H1 (cell line): ENCODE results near the gene ITPR1. TPM values are rescaled to one million over a fixed set of nuclear protein-coding genes. Genes with fewer than 3 reads are reported as not detected.

Experiments used
- CTCF ChIA-PET: fragments of 300-600 bp; sonication (Branson Sonifier 250); formaldehyde crosslinking; loops from one replicate; lab custom pipeline; 2021; ENCODE audit not compliant: partially characterized antibody; lab: Charles Lee
- POLR2A ChIA-PET: fragments of 300-600 bp; sonication (Branson Sonifier 250); formaldehyde crosslinking; loops from one replicate; lab custom pipeline; 2021; ENCODE audit warnings: inconsistent platforms; ENCODE audit not compliant: partially characterized antibody; lab: Charles Lee
- DNase-seq, 2 experiments: peaks; one replicate each; pipeline versions ENCODE4 v3.0.0 to v3.0.0-alpha.2; 2010 to 2022; ENCODE audit warnings: low spot score in 2 of 2, low read depth in 1 of 2, mixed read lengths in 1 of 2
- FAIRE-seq: peaks from 2 replicates; lab custom pipeline; 2011; peaks lifted over from hg19 to GRCh38; lab: Jason Lieb, UNC
- H2AFZ ChIP-seq: 2 replicates; pipeline ENCODE4 v1.8.1; 2012; ENCODE audit warnings: low read length, inconsistent platforms
- H2AK5ac ChIP-seq: 2 replicates; pipeline ENCODE4 v1.6.1; 2013; ENCODE audit warnings: low read depth, low read length
- H2BK120ac ChIP-seq: replicated peaks from 2 replicates; pipeline ENCODE3; 2013; ENCODE audit warnings: low read depth, low read length, inconsistent platforms
- H2BK12ac ChIP-seq: 2 replicates; pipeline ENCODE4 v1.6.1; 2013; ENCODE audit warnings: low read depth, low read length
- H2BK15ac ChIP-seq: 2 replicates; pipeline ENCODE4 v1.6.1; 2013; ENCODE audit warnings: low read length
- H2BK20ac ChIP-seq: 2 replicates; pipeline ENCODE4 v1.6.1; 2013; ENCODE audit warnings: low read length
- H2BK5ac ChIP-seq: 2 replicates; pipeline ENCODE4 v1.6.1; 2013; ENCODE audit warnings: low read depth, low read length
- H3K14ac ChIP-seq: 2 replicates; pipeline ENCODE4 v1.6.1; 2013; ENCODE audit warnings: inconsistent platforms; ENCODE audit not compliant: insufficient read length
- H3K18ac ChIP-seq: 2 replicates; pipeline ENCODE4 v1.6.1; 2013; ENCODE audit warnings: low read length; ENCODE audit errors: extremely low read depth
- H3K23ac ChIP-seq: 2 replicates; pipeline ENCODE4 v1.6.1; 2013; ENCODE audit warnings: inconsistent platforms; ENCODE audit not compliant: insufficient read length
- H3K23me2 ChIP-seq: 2 replicates; pipeline ENCODE4 v1.6.1; 2013; ENCODE audit warnings: low read depth, low read length
- H3K27ac ChIP-seq: 2 replicates; pipeline ENCODE4 v1.6.1; 2011; ENCODE audit warnings: low read depth, low read length, inconsistent platforms
- H3K27me3 ChIP-seq, 4 experiments: replicated peaks in 1 of 4; 1 replicate in 1 of 4; 2 replicates in 3 of 4; pipeline versions ENCODE4 v1.6.1 to v1.8.1; 2011 to 2013; ENCODE audit warnings: low read length in 3 of 4, mild to moderate bottlenecking in 3 of 4, inconsistent platforms in 2 of 4, mixed read lengths in 2 of 4, moderate library complexity in 1 of 4; ENCODE audit not compliant: control insufficient read depth in 3 of 4, insufficient read depth in 3 of 4; ENCODE audit errors: extremely low read depth in 1 of 4
- H3K36me3 ChIP-seq, 4 experiments: 2 replicates each; pipeline versions ENCODE4 v1.6.1 to v1.8.1; 2011 to 2013; ENCODE audit warnings: mild to moderate bottlenecking in 4 of 4, low read length in 3 of 4, moderate library complexity in 2 of 4, control low read depth in 1 of 4, inconsistent platforms in 1 of 4; ENCODE audit not compliant: insufficient read depth in 4 of 4, control insufficient read depth in 2 of 4
- H3K4ac ChIP-seq: replicated peaks from 2 replicates; pipeline ENCODE3; 2013; ENCODE audit warnings: low read length, low read depth, mixed read lengths, inconsistent platforms; ENCODE audit not compliant: insufficient read length
- H3K4me1 ChIP-seq, 4 experiments: replicated peaks in 1 of 4; 1 replicate in 1 of 4; 2 replicates in 3 of 4; pipeline versions ENCODE4 v1.6.1 to v1.8.1; 2011 to 2013; ENCODE audit warnings: low read length in 3 of 4, inconsistent platforms in 2 of 4, mixed read lengths in 1 of 4; ENCODE audit not compliant: insufficient read depth in 4 of 4, control insufficient read depth in 3 of 4
- H3K4me2 ChIP-seq, 2 experiments: 2 replicates each; pipeline versions ENCODE4 v1.6.1 to v1.8.1; 2011 to 2013; ENCODE audit warnings: low read depth in 2 of 2, low read length in 2 of 2, control low read depth in 1 of 2, inconsistent platforms in 1 of 2, mild to moderate bottlenecking in 1 of 2; ENCODE audit not compliant: insufficient read depth in 1 of 2
- H3K4me3 ChIP-seq, 4 experiments: fragments of 200-600, 300-600 bp in 1 of 4; sonication (generic), shearing (Covaris generic), sonication (Bioruptor Twin) in 1 of 4; 2 replicates each; pipeline versions ENCODE4 v1.5.1 to v1.8.1; 2011 to 2016; ENCODE audit warnings: low read length in 4 of 4, low read depth in 3 of 4, control low read depth in 2 of 4, inconsistent platforms in 2 of 4, mild to moderate bottlenecking in 2 of 4, mixed read lengths in 1 of 4, moderate library complexity in 1 of 4; ENCODE audit not compliant: insufficient read depth in 2 of 4; ENCODE audit errors: extremely low read depth in 1 of 4
- H3K56ac ChIP-seq: replicated peaks from 2 replicates; pipeline ENCODE3; 2013; ENCODE audit warnings: low read depth, mild to moderate bottlenecking, mixed read lengths, low read length, inconsistent platforms; ENCODE audit not compliant: insufficient read length
- H3K79me1 ChIP-seq: 2 replicates; pipeline ENCODE4 v1.6.1; 2013; ENCODE audit warnings: low read depth, low read length, control low read depth
- H3K79me2 ChIP-seq, 2 experiments: 2 replicates each; pipeline versions ENCODE4 v1.6.1 to v1.8.1; 2012 to 2013; ENCODE audit warnings: low read length in 2 of 2, mild to moderate bottlenecking in 2 of 2, inconsistent platforms in 1 of 2; ENCODE audit not compliant: insufficient read depth in 2 of 2, control insufficient read depth in 1 of 2
- H3K9ac ChIP-seq, 4 experiments: replicated peaks in 1 of 4; 1 replicate in 1 of 4; 2 replicates in 3 of 4; pipeline versions ENCODE4 v1.6.1 to v1.8.1; 2011 to 2013; ENCODE audit warnings: low read depth in 3 of 4, low read length in 3 of 4, control low read depth in 2 of 4, mild to moderate bottlenecking in 2 of 4, moderate library complexity in 2 of 4, inconsistent platforms in 1 of 4; ENCODE audit errors: extremely low read depth in 1 of 4
- H3K9me3 ChIP-seq, 2 experiments: 2 replicates each; pipeline versions ENCODE4 v1.6.1 to v1.8.1; 2012 to 2013; ENCODE audit warnings: mild to moderate bottlenecking in 2 of 2, moderate library complexity in 2 of 2, control low read depth in 1 of 2, inconsistent platforms in 1 of 2, low read depth in 1 of 2, low read length in 1 of 2, mixed read lengths in 1 of 2; ENCODE audit not compliant: insufficient read depth in 2 of 2
- H4K20me1 ChIP-seq, 2 experiments: replicated peaks in 1 of 2; 2 replicates each; pipeline versions ENCODE3 to v1.8.1; 2011 to 2013; ENCODE audit warnings: inconsistent platforms in 2 of 2, low read length in 2 of 2, mild to moderate bottlenecking in 1 of 2; ENCODE audit not compliant: insufficient read depth in 2 of 2, control insufficient read depth in 1 of 2
- H4K5ac ChIP-seq: 2 replicates; pipeline ENCODE4 v1.6.1; 2013; ENCODE audit warnings: low read length, low read depth, mixed read lengths, inconsistent platforms; ENCODE audit not compliant: insufficient read length
- H4K8ac ChIP-seq: 2 replicates; pipeline ENCODE4 v1.8.0; 2013; ENCODE audit warnings: mild to moderate bottlenecking, moderate library complexity, low read length, inconsistent platforms; ENCODE audit not compliant: insufficient read depth; ENCODE audit errors: extremely low read depth
- H4K91ac ChIP-seq: replicated peaks from 2 replicates; pipeline ENCODE3; 2013; ENCODE audit warnings: low read length, mixed read lengths, inconsistent platforms; ENCODE audit not compliant: insufficient read length
- CBX8 ChIP-seq: fragments of 300-800, 300-1000 bp; sonication (generic); IDR thresholded peaks from 2 replicates; pipeline ENCODE4 v1.7.1; 2016; ENCODE audit warnings: low read depth, low read length, borderline replicate concordance
- CEBPB ChIP-seq: IDR thresholded peaks from 2 replicates; pipeline ENCODE4 v1.6.1; 2012; ENCODE audit warnings: low read depth, low read length
- CREB1 ChIP-seq: IDR thresholded peaks from 2 replicates; pipeline ENCODE4 v1.6.1; 2012; ENCODE audit warnings: inconsistent platforms
- CTBP2 ChIP-seq: IDR thresholded peaks from 2 replicates; pipeline ENCODE4 v1.7.0; 2011; ENCODE audit warnings: borderline replicate concordance, mild to moderate bottlenecking, moderate library complexity, mixed read lengths, low read length; ENCODE audit not compliant: insufficient read depth, insufficient read length
- KDM4A ChIP-seq: IDR thresholded peaks from one replicate; pipeline ENCODE4 v1.7.1; 2012; ENCODE audit warnings: low read depth, mild to moderate bottlenecking, moderate library complexity, low read length, inconsistent platforms; ENCODE audit not compliant: severe bottlenecking
- KDM5A ChIP-seq: fragments of 200-600 bp; IDR thresholded peaks from 2 replicates; pipeline ENCODE4 v1.7.1; 2012; ENCODE audit warnings: mild to moderate bottlenecking, low read length, inconsistent platforms, mixed read lengths
- POLR2A ChIP-seq, 2 experiments: IDR thresholded peaks; 1 replicate in 1 of 2; 2 replicates in 1 of 2; pipeline ENCODE4 v1.6.1; 2011; ENCODE audit warnings: low read depth in 2 of 2, low read length in 2 of 2, mild to moderate bottlenecking in 2 of 2; ENCODE audit errors: control extremely low read depth in 1 of 2
- POU5F1 ChIP-seq: IDR thresholded peaks from 2 replicates; pipeline ENCODE4 v1.6.1; 2011; ENCODE audit warnings: low read depth, mild to moderate bottlenecking, low read length, moderate library complexity
- RAD21 ChIP-seq, 2 experiments: IDR thresholded peaks in 1 of 2; conservative IDR thresholded peaks in 1 of 2; 2 replicates each; pipeline ENCODE4 v1.6.1; 2011; ENCODE audit warnings: low read depth in 2 of 2, low read length in 2 of 2, improper control_type of control experiment in 1 of 2, inconsistent platforms in 1 of 2, mild to moderate bottlenecking in 1 of 2, moderate library complexity in 1 of 2
- RNF2 ChIP-seq: fragments of 200-900, 300-1000 bp; sonication (generic); IDR thresholded peaks from 2 replicates; pipeline ENCODE4 v1.7.1; 2016; ENCODE audit warnings: borderline replicate concordance, low read depth, mild to moderate bottlenecking, antibody characterized with exemption, low read length; ENCODE audit not compliant: poor library complexity, severe bottlenecking; ENCODE audit errors: missing control alignments
- SAP30 ChIP-seq: fragments of 300-600 bp; sonication (generic); IDR thresholded peaks from 2 replicates; pipeline ENCODE4 v1.7.1; 2012; ENCODE audit warnings: low read length, moderate library complexity, mild to moderate bottlenecking, inconsistent platforms; ENCODE audit not compliant: insufficient read depth, insufficient replicate concordance
- SIRT6 ChIP-seq: IDR thresholded peaks from one replicate; pipeline ENCODE4 v1.7.1; 2012; ENCODE audit warnings: low read length, inconsistent platforms
- TCF12 ChIP-seq: IDR thresholded peaks from 2 replicates; pipeline ENCODE4 v1.6.1; 2011; ENCODE audit warnings: low read depth, mild to moderate bottlenecking, low read length
- YY1 ChIP-seq: IDR thresholded peaks from 2 replicates; pipeline ENCODE4 v1.6.1; 2011; ENCODE audit warnings: low read depth, mild to moderate bottlenecking, low read length
- WGBS, 2 experiments: shearing (Covaris generic) in 1 of 2; methylation state at CpG; one replicate each; pipeline versions ENCODE4 v1.1.6 to v1.1.7; 2013 to 2015; ENCODE audit warnings: low lambda C conversion rate in 2 of 2, mixed read lengths in 2 of 2, inconsistent platforms in 1 of 2, low coverage in 1 of 2, missing lambda C conversion rate in 1 of 2; ENCODE audit not compliant: insufficient replicate concordance in 2 of 2, insufficient coverage in 1 of 2, insufficient read length in 1 of 2; ENCODE audit errors: extremely low coverage in 1 of 2, missing lambda C conversion rate in 1 of 2; 5-methylcytosine and 5-hydroxymethylcytosine counted together
- polyA plus RNA-seq, 7 experiments: library from polyadenylated mRNA; depleted of rRNA in 3 of 7; stranded (reverse) in 5 of 7; unstranded in 2 of 7; fragments of >200 nt in 5 of 7; fragments of 200-250 nt in 2 of 7; gene quantifications; 1 replicate in 5 of 7; 2 replicates in 1 of 7; 4 replicates in 1 of 7; pipeline versions ENCODE4 v1.2.1 to v1.2.3, GENCODE V29; 2011 to 2013; ENCODE audit warnings: missing spikeins in 2 of 7, mixed read lengths in 2 of 7
- total RNA-seq: library from RNA; stranded (reverse); fragmentation: NEBNext Ultra II Directional; extraction: Animal tissue kit (Norgen Biotek cat#: 25700); gene quantifications from 2 replicates; pipeline ENCODE4 v1.2.1, GENCODE V29; 2021

ITPR1 gene
- total and polyA plus RNA-seq, 2 of the 8 experiments (the other 6 are each of a cell fraction or from before 2014, with no cell fraction given) = 2.5 to 16.3 TPM

DNA sequence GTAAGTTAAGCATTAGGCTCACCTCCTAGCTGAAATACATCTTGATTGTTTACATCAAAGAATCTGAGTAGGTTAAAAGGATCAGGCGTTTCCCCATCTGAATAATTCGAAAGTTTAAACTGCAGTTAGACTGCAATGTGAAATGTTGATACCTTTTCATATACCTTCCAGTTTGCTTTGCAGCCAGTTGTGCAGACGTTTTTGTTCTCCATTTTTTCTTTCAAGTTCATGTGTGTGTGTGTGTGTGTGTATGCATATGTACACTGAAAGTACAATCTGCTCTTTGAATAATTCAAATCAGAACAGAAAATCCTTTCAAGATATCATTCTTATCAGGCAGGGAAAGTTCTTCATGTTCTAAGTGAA, 2.9 kb downstream of the ITPR1 start:
- no peak overlapping the region for H2AK5ac ChIP-seq
- H2AFZ ChIP-seq = no peak overlapping the region
- H3K18ac ChIP-seq = no peak overlapping the region
- H2BK15ac ChIP-seq = no peak overlapping the region
- H3K4ac ChIP-seq = no peak overlapping the region
- no peak overlapping the region for H4K8ac ChIP-seq
- ChIA-PET POLR2A (interaction anchor here (0.7 kb wide), 1 partner anchor 24 kb away, joined by 3 read pairs; no protein-coding TSS in a partner anchor), CTCF (interaction anchor here (1.5 to 7.1 kb wide), 3 partner anchors 9 to 144 kb away, joined by 3 to 34 read pairs (median 16); no protein-coding TSS in a partner anchor)
- H3K23me2 ChIP-seq = peaks cover 8% of the 10 kb centered on the region; the same call in 1 of the 2 replicates
- H2BK20ac ChIP-seq = no peak overlapping the region
- no peak overlapping the region for H3K9ac ChIP-seq
- H2BK5ac ChIP-seq = no peak overlapping the region
- WGBS, 2 experiments = 71% methylated on average over 3 of the region's 3 CpGs; no CpG with 5 or more reads in 1 of the 2 experiments
- no peak overlapping the region for H3K4me3 ChIP-seq
- no peak overlapping the region for H4K91ac ChIP-seq
- peaks cover 0 to 1% of the 10 kb centered on the region in 2 experiments for H4K20me1 ChIP-seq
- no peak overlapping the region for H3K4me2 ChIP-seq
- no peaks in the 10 kb centered on the region for H3K79me1 ChIP-seq
- no peak overlapping the region for H2BK12ac ChIP-seq
- H3K36me3 ChIP-seq = no peaks in the 10 kb centered on the region
- H3K9me3 ChIP-seq = no peaks in the 10 kb centered on the region
- H3K14ac ChIP-seq = no peak overlapping the region
- no peak overlapping the region for H3K27ac ChIP-seq
- DNase-seq (no peak), FAIRE-seq (no peak)
- no peak overlapping the region for H3K23ac ChIP-seq
- peaks cover 0 to 11% (median 4%) of the 10 kb centered on the region in 4 experiments; a peak in 5 of 7 replicates for H3K27me3 ChIP-seq
- H2BK120ac ChIP-seq = no peak overlapping the region
- H4K5ac ChIP-seq = no peak overlapping the region
- no peaks in the 10 kb centered on the region for H3K79me2 ChIP-seq
- peaks cover 0 to 3% (median 0%) of the 10 kb centered on the region in 4 experiments; a peak in 3 of 7 replicates for H3K4me1 ChIP-seq
- no peak overlapping the region for H3K56ac ChIP-seq
- TF ChIP-seq CEBPB (no peak), CREB1 (no peak), SIRT6 (no peak), CBX8 (no peak), RAD21 (IDR thresholded peaks at IDR 0.05 in 1 of 2, conservative IDR thresholded peaks at IDR 0.05 in 1 of 2; ENCODE audit: low read depth in 2 of 2, low read length in 2 of 2) (no peak), KDM5A (no peak), POLR2A (IDR thresholded peaks at IDR 0.05; ENCODE audit: control extremely low read depth in 1 of 2, low read depth in 2 of 2, low read length in 2 of 2) (no peak), RNF2 (no peak), CTBP2 (no peak), SAP30 (no peak), YY1 (no peak), TCF12 (no peak), POU5F1 (no peak), KDM4A (no peak)
